HUES48 (cell line): ENCODE results near the gene ZNF639.

ENCODE experiments used
- H3K27ac ChIP-seq: one replicate; pipeline ENCODE4 v1.7.0; 2013; ENCODE audit warnings: low read depth, low read length, inconsistent platforms
- H3K27me3 ChIP-seq: 2 replicates; pipeline ENCODE4 v1.6.1; 2013; ENCODE audit warnings: mild to moderate bottlenecking, low read length; ENCODE audit not compliant: control insufficient read depth, insufficient read depth
- H3K36me3 ChIP-seq: 2 replicates; pipeline ENCODE4 v1.6.1; 2013; ENCODE audit warnings: low read length; ENCODE audit not compliant: control insufficient read depth, insufficient read depth
- H3K4me1 ChIP-seq: 2 replicates; pipeline ENCODE4 v1.6.1; 2013; ENCODE audit warnings: mild to moderate bottlenecking, low read length; ENCODE audit not compliant: control insufficient read depth, insufficient read depth
- H3K4me3 ChIP-seq: 2 replicates; pipeline ENCODE4 v1.5.1; 2013; ENCODE audit warnings: mild to moderate bottlenecking, low read depth, low read length
- H3K9ac ChIP-seq: 2 replicates; pipeline ENCODE4 v1.6.1; 2013; ENCODE audit warnings: mild to moderate bottlenecking, low read depth, low read length, moderate library complexity
- H3K9me3 ChIP-seq: 2 replicates; pipeline ENCODE4 v1.6.1; 2013; ENCODE audit warnings: low read length; ENCODE audit not compliant: control insufficient read depth, insufficient read depth

The ZNF639 gene

GRCh38 chr3:179318876-179319275 lies 4.0 kb upstream of the ZNF639 start:
- Histone ChIP-seq H3K9ac (no peak overlapping the region), H3K4me3 (no peak overlapping the region), H3K27me3 (no peaks in the 10 kb centered on the region), H3K4me1 (peaks cover 10% of the 10 kb centered on the region; the same call in 1 of the 2 replicates), H3K9me3 (no peaks in the 10 kb centered on the region), H3K36me3 (no peaks in the 10 kb centered on the region), H3K27ac (no peak overlapping the region)

GRCh38 chr3:179321668-179322285 lies 1.1 kb upstream of the ZNF639 start:
- Histone ChIP-seq H3K4me3 (peak overlapping the region; percentile 98), H3K9ac (no peak overlapping the region), H3K36me3 (peaks cover 11% of the 10 kb centered on the region), H3K4me1 (peaks cover 19% of the 10 kb centered on the region), H3K27ac (no peak overlapping the region), H3K27me3 (no peaks in the 10 kb centered on the region), H3K9me3 (no peaks in the 10 kb centered on the region)

GRCh38 chr3:179323197-179324110 lies 623 bp downstream of the ZNF639 start:
- peak overlapping the region; percentile 86 for H3K27ac ChIP-seq
- peak overlapping the region; percentile 98 for H3K4me3 ChIP-seq
- peaks cover 19% of the 10 kb centered on the region for H3K4me1 ChIP-seq
- H3K27me3 ChIP-seq = no peaks in the 10 kb centered on the region
- H3K36me3 ChIP-seq = peaks cover 25% of the 10 kb centered on the region
- no peaks in the 10 kb centered on the region for H3K9me3 ChIP-seq
- peak overlapping the region; percentile 92 for H3K9ac ChIP-seq

- no peak overlapping the region for H3K27ac ChIP-seq
- no peaks in the 10 kb centered on the region for H3K27me3 ChIP-seq
- H3K4me1 ChIP-seq = peaks cover 19% of the 10 kb centered on the region
Measured at GRCh38 chr3:179324270-179324754, 1.5 kb downstream of the ZNF639 start.

GRCh38 chr3:179330438-179330837 lies 7.6 kb downstream of the ZNF639 start:
- Histone ChIP-seq H3K9me3 (no peaks in the 10 kb centered on the region), H3K4me3 (no peak overlapping the region), H3K9ac (no peak overlapping the region), H3K27ac (no peak overlapping the region), H3K27me3 (no peaks in the 10 kb centered on the region), H3K4me1 (no peaks in the 10 kb centered on the region), H3K36me3 (peaks cover 87% of the 10 kb centered on the region)

More at GRCh38 chr3:179324270-179324754, 1.5 kb downstream of the ZNF639 start:
- no peaks in the 10 kb centered on the region for H3K9me3 ChIP-seq
- peak overlapping the region; percentile 98 for H3K4me3 ChIP-seq
- peaks cover 34% of the 10 kb centered on the region for H3K36me3 ChIP-seq
- H3K9ac ChIP-seq = peak overlapping the region; percentile 92

GRCh38 chr3:179332240-179332639 lies 9.4 kb downstream of the ZNF639 start:
- H3K36me3 ChIP-seq = peaks cover 91% of the 10 kb centered on the region
- H3K4me1 ChIP-seq = no peaks in the 10 kb centered on the region
- no peak overlapping the region for H3K4me3 ChIP-seq
- H3K9ac ChIP-seq = no peak overlapping the region
- no peak overlapping the region for H3K27ac ChIP-seq
- no peaks in the 10 kb centered on the region for H3K9me3 ChIP-seq
- H3K27me3 ChIP-seq = no peaks in the 10 kb centered on the region

- Histone ChIP-seq H3K4me1 (no peaks in the 10 kb centered on the region), H3K9ac (no peak overlapping the region), H3K9me3 (no peaks in the 10 kb centered on the region), H3K36me3 (peaks cover 82% of the 10 kb centered on the region), H3K27ac (no peak overlapping the region), H3K4me3 (no peak overlapping the region), H3K27me3 (no peaks in the 10 kb centered on the region)
Measured at GRCh38 chr3:179333084-179333483, 10.3 kb downstream of the ZNF639 start.

- H3K9ac ChIP-seq = no peak overlapping the region
- no peaks in the 10 kb centered on the region for H3K9me3 ChIP-seq
- no peaks in the 10 kb centered on the region for H3K4me1 ChIP-seq
- H3K27me3 ChIP-seq = no peaks in the 10 kb centered on the region
- H3K36me3 ChIP-seq = peaks cover 51% of the 10 kb centered on the region
- no peak overlapping the region for H3K27ac ChIP-seq
- no peak overlapping the region for H3K4me3 ChIP-seq
Measured at GRCh38 chr3:179336345-179336929, 13.6 kb downstream of the ZNF639 start.

- H3K9me3 ChIP-seq = no peaks in the 10 kb centered on the region
- 0 out of 2 replicates have a peak, but pooled peaks cover 4% of the 10 kb centered on the region for H3K4me1 ChIP-seq
- H3K9ac ChIP-seq = peak within 1 kb of the TSS; percentile 57
- peak within 1 kb of the TSS; percentile 98 for H3K4me3 ChIP-seq
- H3K36me3 ChIP-seq = peaks cover 21% of the 10 kb centered on the region
- peak within 1 kb of the TSS; percentile 76 for H3K27ac ChIP-seq
- no peaks in the 10 kb centered on the region for H3K27me3 ChIP-seq
Measured at GRCh38 chr3:179347345-179348194, 24.7 kb downstream of the ZNF639 start, which contains the start of gene MFN1. MFN1 (plus strand) TSS chr3:179347709; CDS start chr3:179348852, 1,143 bp downstream.

- peak overlapping the region; percentile 98 for H3K4me3 ChIP-seq
- no peaks in the 10 kb centered on the region for H3K27me3 ChIP-seq
- H3K9ac ChIP-seq = peak overlapping the region; percentile 57
- H3K4me1 ChIP-seq = 0 out of 2 replicates have a peak, but pooled peaks cover 4% of the 10 kb centered on the region
- no peak overlapping the region for H3K27ac ChIP-seq
- H3K9me3 ChIP-seq = no peaks in the 10 kb centered on the region
- H3K36me3 ChIP-seq = peaks cover 24% of the 10 kb centered on the region
Measured at GRCh38 chr3:179348325-179349013, 25.6 kb downstream of the ZNF639 start.
